Activated naive CD4-positive, alpha-beta T cell treated with anti-CD3 and anti-CD28 coated beads, Interleukin-2, amount 50 U/mL, for 72 hours (primary cell): ENCODE measurements around the gene VGLL4. TPM values are rescaled to one million over a fixed set of nuclear protein-coding genes. Genes with fewer than 3 reads are reported as not detected.

Experiments used
- ATAC-seq, 2 donors: fragments of 150-1000 bp; cut with Tn5 transposase; 2 replicates each; pipeline ENCODE4 v1.10.0; 2021; ENCODE audit warnings: mild to moderate bottlenecking in 2 of 2, moderate library complexity in 2 of 2
- DNase-seq, 2 donors: peaks; one replicate each; pipeline ENCODE4 v3.0.0; 2021 to 2022; ENCODE audit warnings: low spot score in 2 of 2
- H3K27ac Mint-ChIP-seq, 2 donors: one replicate each; pipeline ENCODE4 v1.8.0; 2022; ENCODE audit warnings: mild to moderate bottlenecking in 2 of 2, mixed read lengths in 2 of 2
- H3K36me3 Mint-ChIP-seq, 2 donors: one replicate each; pipeline ENCODE4 v1.8.0; 2022; ENCODE audit warnings: mixed read lengths in 2 of 2
- H3K9me3 Mint-ChIP-seq, 2 donors: one replicate each; pipeline ENCODE4 v1.8.0; 2022; ENCODE audit warnings: mixed read lengths in 2 of 2
- total RNA-seq, 2 donors: library from RNA; stranded (reverse); gene quantifications; one replicate each; pipeline ENCODE4 v1.2.3, GENCODE V29; 2022

Gene VGLL4
- total RNA-seq, 2 donors from 2014 or later: 14.8 to 24.9 TPM

DNA sequence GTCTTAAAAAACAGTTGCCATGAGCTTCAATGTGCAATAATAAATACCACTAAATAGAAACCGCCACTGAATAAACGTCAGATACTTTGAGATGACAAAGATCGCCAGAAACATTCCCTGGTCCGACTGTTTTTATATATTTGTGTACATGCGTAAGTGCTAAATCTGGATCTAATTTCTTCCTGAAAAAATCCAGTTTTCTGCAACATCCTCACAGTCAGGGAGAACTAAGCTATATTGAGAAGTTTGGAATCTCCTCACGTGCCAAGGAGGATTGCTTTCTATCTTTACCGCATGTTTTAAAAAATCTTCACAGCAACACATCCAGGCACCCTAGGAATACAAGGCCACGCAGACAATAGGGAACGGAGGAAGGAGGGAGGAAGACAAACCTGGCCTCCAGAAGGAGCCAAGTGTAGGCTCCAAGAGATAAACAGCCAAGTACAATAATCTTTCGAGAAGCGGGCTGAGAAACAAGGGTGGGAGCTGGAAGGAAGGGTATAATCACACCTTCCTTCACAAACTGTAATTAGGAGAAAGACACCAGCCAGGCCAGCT, 5.7 kb downstream of the VGLL4 start:
- ATAC-seq (no peak), DNase-seq (no peak)
- Mint-ChIP-seq H3K27ac (no peak overlapping the region), H3K36me3 (peaks cover 16 to 27% of the 10 kb centered on the region in 2 donors), H3K9me3 (no peaks in the 10 kb centered on the region)

DNA sequence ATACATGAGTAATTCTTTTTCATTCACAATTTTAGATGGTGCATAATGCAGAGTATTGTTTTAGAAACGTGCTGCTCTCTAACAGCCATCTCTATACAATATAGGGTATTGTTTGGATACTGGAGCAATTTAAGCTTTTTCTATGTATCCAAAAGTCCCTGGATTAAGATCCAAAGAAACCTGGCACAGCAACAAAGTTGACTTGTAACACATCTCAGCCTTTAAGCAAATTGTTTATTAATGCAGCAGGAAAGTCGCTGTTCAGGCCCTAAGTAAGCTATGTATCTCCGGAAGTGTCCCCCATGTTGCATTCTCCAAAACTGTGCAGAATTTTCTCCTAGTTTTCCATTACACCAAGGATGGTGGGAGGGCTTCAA, 7.3 kb downstream of the VGLL4 start:
- Mint-ChIP-seq H3K27ac (no peak overlapping the region), H3K36me3 (peaks cover 2 to 13% of the 10 kb centered on the region in 2 donors), H3K9me3 (no peaks in the 10 kb centered on the region)
- no peak for DNase-seq
- no peak for ATAC-seq

DNA sequence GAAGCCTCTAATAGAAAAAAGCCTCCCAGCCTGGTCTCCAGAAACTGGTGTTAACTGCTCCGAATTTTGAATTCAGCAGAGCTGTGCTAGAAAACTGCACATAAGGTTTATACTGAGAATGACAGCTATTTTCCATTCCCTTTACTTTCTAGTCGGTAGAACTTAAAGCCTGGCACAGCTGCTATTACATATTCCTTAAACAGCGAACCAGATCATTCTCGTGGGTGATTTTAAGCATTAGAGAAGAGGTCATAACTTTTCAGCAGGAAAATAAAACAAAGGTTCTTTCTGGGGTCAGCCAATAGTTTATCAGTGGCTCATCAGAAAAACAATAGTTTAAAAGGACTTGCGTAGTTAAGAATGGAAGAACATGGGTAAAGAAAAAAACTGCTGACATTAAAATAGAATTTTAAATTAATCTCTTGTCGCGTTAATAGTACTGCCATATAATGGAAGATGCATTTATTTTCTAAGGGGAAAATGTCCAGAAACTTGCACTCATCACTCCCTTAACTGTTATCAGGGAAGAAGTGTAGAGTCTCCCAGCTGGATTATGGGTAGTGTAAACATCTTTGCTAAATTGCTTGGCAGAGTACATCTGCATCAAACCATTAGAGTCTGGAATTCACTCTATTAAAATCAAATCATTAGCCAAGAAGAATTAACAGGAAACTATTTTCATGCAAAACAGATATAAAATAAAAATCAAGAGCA, 7.9 kb downstream of the VGLL4 start:
- Mint-ChIP-seq H3K27ac (no peak overlapping the region), H3K9me3 (no peaks in the 10 kb centered on the region), H3K36me3 (peaks cover 0 to 10% of the 10 kb centered on the region in 2 donors)
- ATAC-seq (peak in 1 of 2 donors; percentile 43), DNase-seq (no peak)

- Mint-ChIP-seq H3K27ac (no peak overlapping the region), H3K36me3 (peaks cover 0 to 5% of the 10 kb centered on the region in 2 donors)
- ATAC-seq: no peak
These were observed 8.6 kb downstream of the VGLL4 start for GRCh38 chr3:11634974-11635612.

DNA sequence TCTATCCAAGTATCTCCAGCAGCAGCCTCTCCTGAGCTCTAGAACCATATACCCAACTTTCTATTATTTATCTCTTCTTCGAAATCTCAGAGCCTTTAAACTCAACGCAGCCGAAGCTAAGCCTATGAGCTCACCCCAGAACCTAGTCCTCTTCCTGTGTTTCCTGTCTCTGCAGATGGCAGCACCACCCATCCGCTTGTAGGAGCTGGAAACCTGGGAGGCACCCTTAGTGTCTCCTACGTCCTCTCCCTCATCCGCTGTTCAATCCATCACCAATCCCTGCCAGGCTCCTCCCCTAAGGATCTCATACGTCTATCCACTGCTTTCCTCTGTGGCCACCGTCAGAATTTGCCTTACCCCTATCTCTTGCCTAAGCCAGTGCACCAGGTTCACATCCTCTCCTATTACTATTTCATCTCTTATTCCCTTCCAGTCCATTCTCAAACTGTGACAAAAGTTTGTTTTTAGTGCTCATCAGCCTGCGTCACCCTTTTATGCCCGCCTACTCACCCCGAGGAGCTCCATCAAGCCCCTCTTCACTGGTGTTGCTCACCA, 9.6 kb downstream of the VGLL4 start:
- no peak for DNase-seq
- Mint-ChIP-seq H3K36me3 (peaks cover 0 to 3% of the 10 kb centered on the region in 2 donors), H3K27ac (no peak overlapping the region), H3K9me3 (no peaks in the 10 kb centered on the region)
- peak; percentile 47 to 78 for ATAC-seq

More at GRCh38 chr3:11634974-11635612, 8.6 kb downstream of the VGLL4 start:
- no peak for DNase-seq
- H3K9me3 Mint-ChIP-seq: no peaks in the 10 kb centered on the region

- Mint-ChIP-seq H3K9me3 (no peaks in the 10 kb centered on the region), H3K27ac (peak overlapping the region in 1 of 2 donors; percentile 23), H3K36me3 (no peaks in the 10 kb centered on the region)
- no peak for ATAC-seq
- no peak for DNase-seq
These were observed 10.7 kb downstream of the VGLL4 start for GRCh38 chr3:11632966-11633365.

GRCh38 chr3:11632564-11632963, 11.2 kb downstream of the VGLL4 start:
- DNase-seq: no peak
- H3K36me3 Mint-ChIP-seq: no peaks in the 10 kb centered on the region
- H3K9me3 Mint-ChIP-seq: no peaks in the 10 kb centered on the region
- no peak overlapping the region for H3K27ac Mint-ChIP-seq
- ATAC-seq: no peak

- DNase-seq (no peak), ATAC-seq (no peak)
- Mint-ChIP-seq H3K9me3 (no peaks in the 10 kb centered on the region), H3K27ac (no peak overlapping the region), H3K36me3 (no peaks in the 10 kb centered on the region)
These were observed 11.9 kb downstream of the VGLL4 start for GRCh38 chr3:11631820-11632219.

- no peak for ATAC-seq
- no peak overlapping the region for H3K27ac Mint-ChIP-seq
- no peaks in the 10 kb centered on the region for H3K36me3 Mint-ChIP-seq
- H3K9me3 Mint-ChIP-seq: no peaks in the 10 kb centered on the region
- DNase-seq: no peak
These were observed 14.0 kb downstream of the VGLL4 start for GRCh38 chr3:11629716-11630115.

DNA sequence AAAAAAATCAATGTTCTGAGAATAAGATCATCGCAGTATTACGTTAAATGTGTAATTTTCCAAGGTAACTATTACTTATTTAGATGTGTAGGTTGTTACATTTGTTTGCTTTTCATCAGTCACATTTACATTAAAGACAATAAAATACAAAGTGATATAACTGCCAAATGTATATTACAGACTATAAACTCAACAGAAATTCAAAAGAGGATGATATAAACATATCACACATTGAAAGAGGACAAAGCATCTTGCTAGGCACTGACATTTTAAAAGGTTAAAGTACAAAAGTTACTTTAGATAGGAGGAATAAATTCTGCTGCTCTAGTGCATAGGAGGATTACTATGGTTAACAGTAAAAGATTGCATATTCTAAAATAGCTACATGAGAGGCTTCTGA, 16.1 kb downstream of the VGLL4 start:
- Mint-ChIP-seq H3K27ac (peak overlapping the region in 1 of 2 donors; percentile 92), H3K36me3 (no peaks in the 10 kb centered on the region), H3K9me3 (no peaks in the 10 kb centered on the region)
- DNase-seq (no peak), ATAC-seq (no peak)

DNA sequence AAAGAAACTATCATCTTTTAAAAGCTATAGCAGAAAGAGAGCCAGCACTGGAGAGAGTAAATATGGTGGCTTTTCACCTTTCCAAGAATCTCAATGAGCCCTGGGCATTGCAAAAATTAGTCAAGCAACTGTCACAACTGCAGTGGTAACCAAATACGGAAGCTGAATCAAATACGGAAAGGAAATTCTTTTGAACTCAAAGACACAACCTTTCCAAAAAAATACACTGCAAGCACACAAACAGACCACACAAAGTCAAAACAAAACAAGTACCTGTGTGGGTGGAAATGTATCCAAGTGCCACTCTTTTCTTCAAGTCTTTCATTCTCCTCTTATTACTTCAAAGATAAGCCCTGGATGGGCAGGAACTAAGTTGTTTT, 17.6 kb downstream of the VGLL4 start:
- Mint-ChIP-seq H3K27ac (peak overlapping the region; percentile 92 to 97), H3K36me3 (no peaks in the 10 kb centered on the region), H3K9me3 (no peaks in the 10 kb centered on the region)
- DNase-seq (peak in 1 of 2 donors; percentile 23), ATAC-seq (peak; percentile 59 to 71)

GRCh38 chr3:11625376-11626083, 18.2 kb downstream of the VGLL4 start:
- peak overlapping the region; percentile 92 to 97 for H3K27ac Mint-ChIP-seq
- DNase-seq (no peak), ATAC-seq (no peak)
- no peaks in the 10 kb centered on the region for H3K9me3 Mint-ChIP-seq
- H3K36me3 Mint-ChIP-seq: no peaks in the 10 kb centered on the region

DNA sequence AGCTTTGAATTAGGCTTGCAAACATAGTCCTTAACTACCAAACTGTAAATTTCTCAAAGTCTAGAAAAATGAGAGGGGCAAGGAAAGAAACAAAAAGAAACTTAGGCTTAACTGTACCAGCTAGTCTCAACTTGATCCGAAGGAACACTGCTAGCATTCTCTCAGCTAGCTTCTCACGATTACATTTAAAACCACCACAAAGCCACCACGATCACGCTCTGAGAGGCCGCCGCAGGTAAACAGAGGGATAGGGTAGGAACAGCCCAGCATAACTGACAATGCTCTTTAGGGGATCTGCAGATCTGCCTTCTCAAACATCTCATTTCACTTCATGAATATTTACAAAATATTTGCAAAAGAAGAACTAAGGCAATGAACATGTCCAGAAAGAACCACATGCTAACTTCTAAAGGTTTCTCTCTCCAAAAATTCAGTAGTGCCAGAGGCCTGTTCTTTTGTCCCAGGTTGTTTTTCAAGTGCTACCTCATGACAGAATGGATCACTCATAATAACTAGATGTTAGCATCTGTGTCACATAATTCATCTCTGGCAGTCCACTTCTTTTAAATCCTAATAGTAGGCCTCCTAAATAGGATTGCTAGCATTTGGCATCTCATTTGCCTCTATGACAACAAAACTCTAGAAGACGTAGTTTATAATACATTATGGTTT, 18.9 kb downstream of the VGLL4 start:
- Mint-ChIP-seq H3K9me3 (no peaks in the 10 kb centered on the region), H3K27ac (peak overlapping the region; percentile 92 to 97), H3K36me3 (no peaks in the 10 kb centered on the region)
- peak in 1 of 2 donors; percentile 27 for DNase-seq
- ATAC-seq: peak; percentile 21 to 43

DNA sequence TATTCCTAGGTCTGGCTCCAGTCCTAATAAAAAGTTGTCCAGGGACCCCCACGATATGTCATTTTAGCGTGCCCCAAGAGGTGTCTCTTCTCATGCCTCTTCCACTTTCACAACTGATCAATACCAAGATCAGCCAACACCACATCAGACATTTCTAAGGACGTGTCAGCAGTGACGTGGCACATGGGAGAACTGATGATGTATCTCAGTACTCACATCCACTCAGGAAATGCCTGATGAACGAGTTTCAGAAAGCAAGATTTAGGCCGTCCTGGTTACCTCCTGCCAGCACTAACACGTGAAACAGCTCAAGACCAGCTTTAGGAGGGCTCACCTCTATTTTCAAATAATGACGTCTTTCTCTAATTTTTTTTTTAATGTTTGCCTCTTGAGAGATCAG, 19.6 kb downstream of the VGLL4 start:
- peak overlapping the region; percentile 92 to 97 for H3K27ac Mint-ChIP-seq
- H3K9me3 Mint-ChIP-seq: no peaks in the 10 kb centered on the region
- DNase-seq: peak; percentile 71 to 80
- ATAC-seq: peak; percentile 87 to 92
- no peaks in the 10 kb centered on the region for H3K36me3 Mint-ChIP-seq

DNA sequence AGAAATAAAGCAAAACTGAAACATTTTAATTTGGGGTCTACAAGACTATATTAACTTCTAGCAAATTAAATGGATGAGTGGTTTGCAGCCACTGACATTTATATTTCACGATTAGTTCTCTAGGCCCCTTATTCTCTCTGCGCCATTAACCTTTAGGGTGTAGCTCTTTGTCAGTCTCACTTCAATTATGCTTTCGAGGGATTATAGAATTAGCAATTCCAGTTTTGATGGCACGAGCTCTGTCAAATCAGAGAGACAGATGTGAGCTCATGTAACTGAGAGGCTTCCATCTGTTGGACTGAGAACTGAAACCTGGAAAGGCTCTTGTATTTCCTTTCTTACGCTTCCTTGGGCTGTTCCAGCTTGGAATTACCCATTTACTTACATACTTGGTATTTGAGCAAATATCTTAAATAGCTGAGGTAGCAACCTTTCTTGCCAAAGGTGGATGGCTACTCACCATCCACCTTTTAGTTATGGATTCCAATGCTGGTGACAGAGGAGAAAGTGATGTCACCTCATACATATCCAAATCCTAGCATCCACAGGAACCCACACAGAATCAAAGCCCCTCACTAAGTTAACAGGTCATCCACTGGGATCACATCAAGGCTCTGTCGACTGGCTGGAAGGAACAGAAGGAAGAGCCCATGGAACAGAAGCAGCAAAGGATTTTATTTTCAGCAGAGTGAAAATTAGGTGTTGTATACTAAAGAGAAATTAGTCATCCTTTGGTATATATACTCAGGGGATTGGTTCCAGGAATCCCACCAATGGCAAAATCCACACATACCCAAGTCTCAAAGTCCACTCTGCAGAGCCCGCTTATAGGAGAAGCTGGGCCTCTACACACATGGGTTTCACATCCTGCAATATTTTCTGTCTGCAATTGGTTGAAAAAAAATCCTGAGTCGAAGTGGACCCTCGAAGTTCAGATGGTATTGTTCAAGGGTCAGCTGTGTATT, 20.8 kb downstream of the VGLL4 start:
- Mint-ChIP-seq H3K27ac (no peak overlapping the region), H3K36me3 (no peaks in the 10 kb centered on the region), H3K9me3 (no peaks in the 10 kb centered on the region)
- DNase-seq (no peak), ATAC-seq (no peak)
